Measurements from ENCODE around the gene CEP43. TPM values are rescaled to one million over a fixed set of nuclear protein-coding genes. Genes with fewer than 3 reads are reported as not detected.

The CEP43 gene
- total RNA-seq, 1 experiment from 2014 or later = 34.2 TPM

GRCh38 chr6:166952567-166953486 is 46.4 kb upstream of the CEP43 start:
- TF ChIP-seq CTCF (conservative IDR thresholded peaks at IDR 0.05; ENCODE audit: low read depth, low read length) (no peak), EZH2 (IDR thresholded peaks at IDR 0.05; ENCODE audit: borderline replicate concordance, low read depth, low read length, poor library complexity, severe bottlenecking) (no peak)
- CTCF ChIA-PET = interaction anchor here (2.0 kb wide), 1 partner anchor 178 kb away, joined by 22 read pairs; no protein-coding TSS in a partner anchor

GRCh38 chr6:166954118-166954713 is 45.0 kb upstream of the CEP43 start:
- POLR2A ChIA-PET (ENCODE audit: low non-redundant PET) = no interaction called here
- no TSS peak for BruUV-seq (replicated peaks)

More at GRCh38 chr6:166952567-166953486, 46.4 kb upstream of the CEP43 start:
- peaks cover 9% of the 10 kb centered on the region for H3K4me1 ChIP-seq (ENCODE audit: insufficient read depth, low read length, poor library complexity, severe bottlenecking)
- no peaks in the 10 kb centered on the region for H3K27me3 ChIP-seq (replicated peaks; ENCODE audit: insufficient read depth, low read depth, low read length, poor library complexity)
- POLR2A ChIA-PET (ENCODE audit: low non-redundant PET) = no interaction called here
- no peaks in the 10 kb centered on the region for H3K9me3 ChIP-seq (ENCODE audit: low read depth, low read length, poor library complexity, severe bottlenecking)
- no peak overlapping the region for H3K27ac ChIP-seq (ENCODE audit: low read depth, low read length, poor library complexity, severe bottlenecking)
- intact Hi-C loops (cut with micrococcal nuclease; ENCODE audit: unreplicated experiment) = loop anchor here (5.0 kb wide), 1 partner anchor 486 kb away; no protein-coding TSS in a partner anchor
- no peaks in the 10 kb centered on the region for H3K36me3 ChIP-seq (ENCODE audit: insufficient read depth, low read length, poor library complexity, severe bottlenecking)
- BruUV-seq (replicated peaks) = no TSS peak
- H3K4me3 ChIP-seq (ENCODE audit: low read depth, low read length, poor library complexity, severe bottlenecking) = no peak overlapping the region
- no peak for DNase-seq (ENCODE audit: low spot score)

More at GRCh38 chr6:166954118-166954713, 45.0 kb upstream of the CEP43 start:
- Histone ChIP-seq H3K36me3 (ENCODE audit: insufficient read depth, low read length, poor library complexity, severe bottlenecking) (no peaks in the 10 kb centered on the region), H3K27me3 (replicated peaks; ENCODE audit: insufficient read depth, low read depth, low read length, poor library complexity) (no peaks in the 10 kb centered on the region), H3K27ac (ENCODE audit: low read depth, low read length, poor library complexity, severe bottlenecking) (no peak overlapping the region), H3K4me3 (ENCODE audit: low read depth, low read length, poor library complexity, severe bottlenecking) (no peak overlapping the region), H3K4me1 (ENCODE audit: insufficient read depth, low read length, poor library complexity, severe bottlenecking) (peaks cover 15% of the 10 kb centered on the region), H3K9me3 (ENCODE audit: low read depth, low read length, poor library complexity, severe bottlenecking) (no peaks in the 10 kb centered on the region)
- no peak for DNase-seq (ENCODE audit: low spot score)
- CTCF ChIA-PET = no interaction called here
- TF ChIP-seq CTCF (conservative IDR thresholded peaks at IDR 0.05; ENCODE audit: low read depth, low read length) (no peak), EZH2 (IDR thresholded peaks at IDR 0.05; ENCODE audit: borderline replicate concordance, low read depth, low read length, poor library complexity, severe bottlenecking) (no peak)
- intact Hi-C loops (cut with micrococcal nuclease; ENCODE audit: unreplicated experiment) = loop anchor here (5.0 kb wide), 1 partner anchor 487 kb away; no protein-coding TSS in a partner anchor

All from A673 (cell line).